Large intestine (tissue), 3 donors: ENCODE results near the gene LPIN3. TPM values are rescaled to one million over a fixed set of nuclear protein-coding genes. Genes with fewer than 3 reads are reported as not detected.

Experiments used
- DNase-seq, 2 donors: peaks; one replicate each; pipeline versions ENCODE4 v3.0.0 to v3.0.0-alpha.2; 2013
- H3K27ac ChIP-seq: one replicate; pipeline ENCODE4 v1.5.1; 2013; ENCODE audit warnings: low read length
- H3K27me3 ChIP-seq: 2 replicates; pipeline ENCODE4 v1.6.1; 2013; ENCODE audit warnings: low read length; ENCODE audit not compliant: control insufficient read depth, insufficient read depth
- H3K36me3 ChIP-seq: 2 replicates; pipeline ENCODE4 v1.6.1; 2013; ENCODE audit warnings: low read length; ENCODE audit not compliant: control insufficient read depth, insufficient read depth
- H3K4me1 ChIP-seq: one replicate; pipeline ENCODE4 v1.6.1; 2013; ENCODE audit warnings: low read length; ENCODE audit not compliant: control insufficient read depth, insufficient read depth
- H3K4me3 ChIP-seq: one replicate; pipeline ENCODE4 v1.5.1; 2013; ENCODE audit warnings: low read length
- H3K9me3 ChIP-seq: one replicate; pipeline ENCODE4 v1.6.1; 2013; ENCODE audit warnings: mild to moderate bottlenecking, low read depth, low read length, moderate library complexity; ENCODE audit not compliant: control insufficient read depth
- whole genome bisulfite sequencing: methylation state at CpG from one replicate; pipeline ENCODE4 v1.1.5; 2013; ENCODE audit warnings: low lambda C conversion rate; ENCODE audit not compliant: insufficient coverage; 5-methylcytosine and 5-hydroxymethylcytosine counted together
- polyA plus RNA-seq: library from polyadenylated mRNA; unstranded; fragments of 120-200 nt; gene quantifications from one replicate; pipeline ENCODE4 v1.2.1, GENCODE V29; 2013

Gene LPIN3
- polyA plus RNA-seq, 1 donor = 54.5 TPM

DNA sequence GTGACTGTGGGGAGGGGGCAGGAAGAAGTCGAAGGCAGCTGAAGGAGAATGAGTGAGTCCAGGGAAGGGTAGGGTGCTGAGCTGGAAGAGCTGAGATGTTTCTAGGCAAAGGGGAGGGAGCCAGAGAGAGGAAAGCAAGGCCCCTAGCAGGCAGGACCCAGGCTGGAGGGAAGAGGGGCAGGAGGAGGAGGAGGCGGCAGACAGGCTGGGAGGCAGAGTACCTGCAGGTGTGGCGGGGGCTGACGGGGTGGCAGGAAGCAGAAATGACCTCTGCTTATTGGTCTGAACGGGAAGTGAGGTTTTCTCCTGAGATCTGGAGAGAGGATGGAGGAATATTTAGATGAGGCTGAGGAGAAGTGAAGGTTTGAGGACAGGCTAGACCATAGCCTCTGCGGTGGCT is 36.7 kb downstream of the LPIN3 start:
- Histone ChIP-seq H3K4me1 (no peaks in the 10 kb centered on the region), H3K9me3 (no peaks in the 10 kb centered on the region), H3K36me3 (no peaks in the 10 kb centered on the region), H3K27ac (no peak overlapping the region), H3K4me3 (no peak overlapping the region), H3K27me3 (peaks cover 5% of the 10 kb centered on the region)
- no CpG with 5 or more reads among the region's 6 CpGs for WGBS
- DNase-seq = no peak

DNA sequence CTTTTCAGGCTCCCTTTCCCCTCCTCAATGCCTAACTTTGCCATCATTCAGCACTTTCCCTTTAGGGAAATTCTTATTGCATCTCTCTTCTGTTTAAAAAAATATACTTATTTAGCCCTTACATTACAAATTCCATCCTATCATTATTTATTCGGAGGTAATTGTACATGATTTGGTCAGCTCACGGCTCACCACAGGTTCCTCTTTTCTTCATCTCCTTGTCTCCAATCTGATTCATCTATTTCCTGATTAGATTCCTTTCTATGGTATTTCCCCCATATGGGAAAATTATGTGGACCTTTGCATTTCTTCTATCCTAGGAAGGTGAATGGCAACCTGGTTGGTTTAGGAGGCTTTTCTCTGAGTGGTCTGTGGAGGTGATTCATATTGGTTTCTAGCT is 38.9 kb downstream of the LPIN3 start:
- Histone ChIP-seq H3K9me3 (no peaks in the 10 kb centered on the region), H3K4me1 (no peaks in the 10 kb centered on the region), H3K27me3 (peaks cover 5% of the 10 kb centered on the region), H3K36me3 (no peaks in the 10 kb centered on the region), H3K27ac (no peak overlapping the region), H3K4me3 (no peak overlapping the region)
- no peak for DNase-seq
- 92% methylated on average over 2 of the region's 2 CpGs for WGBS

DNA sequence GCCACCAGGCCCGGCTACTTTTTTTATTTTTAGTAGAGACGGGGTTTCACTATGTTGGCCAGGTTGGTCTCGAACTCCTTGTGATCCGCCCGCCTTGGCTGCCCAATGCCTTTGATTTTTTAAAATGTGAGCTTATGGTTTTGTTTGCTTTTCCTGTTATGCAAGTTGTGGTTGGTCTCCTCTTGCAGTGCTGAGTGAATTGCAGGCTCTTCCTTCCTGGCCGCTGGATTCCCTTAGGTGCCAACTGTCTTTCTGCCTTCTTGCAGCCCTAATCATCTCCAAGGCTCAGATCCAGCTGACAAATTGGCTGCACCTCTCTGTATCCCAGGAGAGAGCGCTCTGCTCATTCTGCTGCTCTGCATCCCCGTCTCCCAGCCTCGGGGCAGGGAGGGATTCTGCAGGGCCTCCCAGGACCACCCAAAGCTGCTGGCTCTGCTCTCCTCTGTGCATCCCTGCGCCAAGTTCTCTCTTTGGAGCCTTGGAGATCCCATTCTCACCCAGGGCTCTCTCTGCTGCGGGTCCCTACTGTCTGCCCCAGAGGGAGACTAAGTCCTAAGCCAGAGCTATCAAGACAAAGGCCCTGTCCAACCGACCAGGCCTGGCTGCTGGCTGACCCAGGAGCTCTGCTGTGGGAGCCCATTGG is 40.1 kb downstream of the LPIN3 start:
- Histone ChIP-seq H3K9me3 (no peaks in the 10 kb centered on the region), H3K4me3 (no peak overlapping the region), H3K27ac (no peak overlapping the region), H3K4me1 (no peaks in the 10 kb centered on the region), H3K27me3 (peaks cover 5% of the 10 kb centered on the region), H3K36me3 (no peaks in the 10 kb centered on the region)
- no peak for DNase-seq
- no CpG with 5 or more reads among the region's 12 CpGs for WGBS

DNA sequence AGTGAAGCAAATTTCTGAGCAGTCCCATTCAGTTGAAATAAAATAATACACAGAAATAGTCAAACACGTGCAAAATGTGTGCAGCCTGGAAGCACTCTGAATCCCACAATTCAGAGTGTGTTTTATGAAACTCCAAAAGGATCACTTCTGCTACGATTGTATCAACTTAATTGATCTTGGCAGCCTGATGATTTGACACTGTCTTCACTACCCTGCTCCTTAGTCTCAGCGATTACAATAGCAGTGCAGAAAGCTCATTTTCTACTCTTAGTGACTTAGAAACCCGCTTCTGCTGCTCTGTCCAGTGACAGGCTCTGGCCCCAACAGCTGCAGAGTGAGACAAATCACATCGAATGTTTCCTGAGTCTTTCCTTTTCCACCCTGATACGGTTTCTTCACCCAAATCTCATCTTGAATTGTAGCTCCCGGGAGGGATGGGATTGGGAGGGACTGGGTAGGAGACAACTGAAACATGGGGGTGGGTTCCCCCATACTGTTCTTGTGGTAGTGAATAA is 42.2 kb downstream of the LPIN3 start:
- no peak for DNase-seq
- no peaks in the 10 kb centered on the region for H3K27me3 ChIP-seq
- H3K27ac ChIP-seq = no peak overlapping the region
- no peaks in the 10 kb centered on the region for H3K4me1 ChIP-seq
- WGBS = no CpG with 5 or more reads among the region's 7 CpGs
- H3K9me3 ChIP-seq = no peaks in the 10 kb centered on the region
- H3K4me3 ChIP-seq = no peak overlapping the region
- no peaks in the 10 kb centered on the region for H3K36me3 ChIP-seq

DNA sequence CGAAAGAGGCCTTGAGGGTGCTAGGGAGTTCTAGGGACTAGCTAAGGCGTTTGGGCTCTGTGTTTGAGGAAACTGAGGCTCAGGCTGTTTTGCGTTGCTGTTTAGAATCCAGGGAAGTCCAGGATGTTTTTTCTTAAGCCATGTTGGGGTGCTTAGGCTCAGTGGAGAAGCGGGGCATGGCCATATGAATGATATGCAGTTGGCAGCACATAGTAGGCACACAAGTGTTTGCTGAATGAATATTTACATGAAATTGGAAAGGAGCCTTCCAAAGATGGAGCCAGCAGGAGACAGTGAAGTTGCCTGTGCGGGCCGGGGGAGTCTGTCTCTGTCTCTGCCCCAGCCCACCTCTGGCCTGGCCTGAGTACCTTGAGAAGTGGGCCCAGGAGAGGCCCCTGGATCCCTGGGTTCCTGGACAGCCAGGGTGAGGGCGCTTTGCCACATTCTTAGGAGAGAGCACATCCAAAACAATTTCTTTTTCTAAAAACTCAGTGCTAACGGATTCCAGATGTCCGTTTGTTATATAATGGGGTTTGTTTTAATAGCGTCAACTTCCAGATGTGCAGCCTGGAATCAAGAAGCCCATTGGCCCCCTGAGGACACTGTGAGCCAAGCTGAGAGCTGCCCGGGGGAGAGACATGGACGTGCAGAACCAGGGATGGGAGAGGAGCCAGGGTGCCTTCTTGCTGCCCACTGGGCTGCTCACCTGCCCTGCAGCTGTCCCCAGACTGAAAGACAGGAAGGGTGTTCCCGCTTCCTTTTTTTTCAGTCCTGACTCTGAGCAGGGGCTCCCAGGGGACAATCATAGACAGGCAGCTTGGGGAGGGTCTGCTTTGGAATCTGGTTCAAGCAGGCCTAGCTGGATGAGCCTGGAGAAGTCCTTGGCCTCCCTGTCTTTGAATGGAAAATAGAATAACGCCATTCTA is 46.1 kb downstream of the LPIN3 start:
- Histone ChIP-seq H3K4me3 (no peak overlapping the region), H3K27me3 (no peaks in the 10 kb centered on the region), H3K36me3 (no peaks in the 10 kb centered on the region), H3K4me1 (no peaks in the 10 kb centered on the region), H3K9me3 (no peaks in the 10 kb centered on the region), H3K27ac (no peak overlapping the region)
- WGBS = no CpG with 5 or more reads among the region's 14 CpGs
- DNase-seq = no peak

DNA sequence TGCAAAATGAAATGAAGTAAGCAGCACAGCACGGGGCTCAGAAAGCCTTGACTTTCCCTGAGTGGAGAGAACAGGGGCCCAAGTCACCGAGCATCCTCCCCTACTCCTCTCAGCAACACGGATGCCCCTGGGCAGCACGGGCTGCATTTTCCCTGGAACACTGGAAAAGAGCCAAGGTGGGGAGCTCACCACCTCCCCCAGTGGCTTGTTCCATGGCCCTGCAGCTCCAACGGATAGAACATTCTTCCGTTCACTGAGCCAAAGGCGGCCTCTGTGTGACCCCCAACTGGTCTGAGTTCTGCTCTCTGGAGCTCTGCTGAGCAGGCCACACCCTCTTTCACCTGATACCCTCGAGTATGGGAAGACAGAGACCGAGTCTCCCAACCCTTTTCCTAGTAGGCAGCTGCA is 46.8 kb downstream of the LPIN3 start:
- no peak for DNase-seq
- Histone ChIP-seq H3K4me1 (no peaks in the 10 kb centered on the region), H3K27ac (no peak overlapping the region), H3K4me3 (no peak overlapping the region), H3K27me3 (no peaks in the 10 kb centered on the region), H3K9me3 (no peaks in the 10 kb centered on the region), H3K36me3 (no peaks in the 10 kb centered on the region)
- no CpG with 5 or more reads among the region's 9 CpGs for WGBS

DNA sequence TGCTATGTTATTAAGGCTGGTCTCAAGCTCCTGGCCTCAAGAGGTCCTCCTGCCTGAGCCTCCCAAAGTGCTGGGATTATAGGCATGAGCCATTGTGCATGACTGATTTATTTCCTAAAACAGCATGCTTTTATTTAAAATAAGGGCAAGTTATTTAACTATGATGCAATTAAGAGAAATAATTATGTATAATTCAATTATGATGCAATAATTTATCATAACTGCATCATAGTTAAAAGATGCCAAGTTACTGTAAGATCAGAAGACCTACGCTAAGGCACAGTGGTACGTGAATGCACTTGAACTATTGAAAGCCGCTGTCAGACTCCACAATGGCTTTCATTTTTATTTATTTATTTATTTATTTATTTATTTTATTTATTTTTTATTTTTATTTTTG is 50.3 kb downstream of the LPIN3 start:
- Histone ChIP-seq H3K27ac (no peak overlapping the region), H3K4me1 (no peaks in the 10 kb centered on the region), H3K36me3 (no peaks in the 10 kb centered on the region), H3K27me3 (no peaks in the 10 kb centered on the region), H3K9me3 (no peaks in the 10 kb centered on the region), H3K4me3 (no peak overlapping the region)
- 96% methylated on average over 3 of the region's 3 CpGs for WGBS
- DNase-seq = no peak

DNA sequence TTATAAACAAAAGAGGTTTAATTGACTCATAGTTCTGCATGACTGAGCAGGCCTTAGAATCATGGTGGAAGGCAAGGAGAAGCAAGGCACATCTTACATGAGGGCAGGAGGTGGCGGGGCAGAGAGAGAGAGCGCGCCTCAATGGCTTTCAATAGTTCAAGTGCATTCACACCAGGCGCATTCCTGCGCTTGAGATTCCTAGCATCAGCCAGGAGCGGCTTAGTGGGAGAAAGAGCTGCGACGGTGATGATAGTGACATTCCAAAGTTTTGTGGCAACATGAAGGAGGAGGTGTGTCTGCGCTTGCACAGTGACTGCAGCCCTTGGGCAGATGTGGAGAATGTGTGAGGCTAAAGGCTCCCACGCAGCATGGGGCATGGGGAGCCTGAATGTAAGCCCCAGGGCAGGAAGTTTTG is 51.0 kb downstream of the LPIN3 start:
- WGBS = no CpG with 5 or more reads among the region's 10 CpGs
- Histone ChIP-seq H3K27ac (no peak overlapping the region), H3K4me3 (no peak overlapping the region), H3K27me3 (peaks cover 2% of the 10 kb centered on the region), H3K9me3 (no peaks in the 10 kb centered on the region), H3K36me3 (no peaks in the 10 kb centered on the region), H3K4me1 (no peaks in the 10 kb centered on the region)
- DNase-seq = no peak

DNA sequence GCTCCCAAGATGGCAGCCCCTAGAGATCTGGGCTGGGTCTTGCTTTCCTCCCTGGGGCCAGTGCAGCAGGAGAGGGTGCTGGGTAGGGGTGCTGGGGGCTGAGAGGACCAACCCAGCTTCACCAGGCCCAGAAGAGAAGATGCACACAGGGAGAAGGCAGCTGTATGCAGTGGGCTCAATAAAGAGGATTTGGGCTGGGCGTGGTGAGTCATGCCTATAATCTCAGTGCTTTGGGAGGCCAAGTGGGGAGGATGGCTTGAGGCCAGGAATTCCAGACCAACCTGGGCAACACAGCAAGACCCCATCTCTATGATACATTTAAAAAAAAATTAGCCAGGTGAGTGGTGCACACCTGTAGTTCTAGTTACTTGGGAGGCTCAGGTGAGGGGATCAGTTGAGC is 51.7 kb downstream of the LPIN3 start:
- Histone ChIP-seq H3K36me3 (no peaks in the 10 kb centered on the region), H3K4me3 (no peak overlapping the region), H3K4me1 (no peaks in the 10 kb centered on the region), H3K9me3 (no peaks in the 10 kb centered on the region), H3K27me3 (peaks cover 2% of the 10 kb centered on the region), H3K27ac (no peak overlapping the region)
- DNase-seq = no peak
- WGBS = no CpG with 5 or more reads among the region's 1 CpG

DNA sequence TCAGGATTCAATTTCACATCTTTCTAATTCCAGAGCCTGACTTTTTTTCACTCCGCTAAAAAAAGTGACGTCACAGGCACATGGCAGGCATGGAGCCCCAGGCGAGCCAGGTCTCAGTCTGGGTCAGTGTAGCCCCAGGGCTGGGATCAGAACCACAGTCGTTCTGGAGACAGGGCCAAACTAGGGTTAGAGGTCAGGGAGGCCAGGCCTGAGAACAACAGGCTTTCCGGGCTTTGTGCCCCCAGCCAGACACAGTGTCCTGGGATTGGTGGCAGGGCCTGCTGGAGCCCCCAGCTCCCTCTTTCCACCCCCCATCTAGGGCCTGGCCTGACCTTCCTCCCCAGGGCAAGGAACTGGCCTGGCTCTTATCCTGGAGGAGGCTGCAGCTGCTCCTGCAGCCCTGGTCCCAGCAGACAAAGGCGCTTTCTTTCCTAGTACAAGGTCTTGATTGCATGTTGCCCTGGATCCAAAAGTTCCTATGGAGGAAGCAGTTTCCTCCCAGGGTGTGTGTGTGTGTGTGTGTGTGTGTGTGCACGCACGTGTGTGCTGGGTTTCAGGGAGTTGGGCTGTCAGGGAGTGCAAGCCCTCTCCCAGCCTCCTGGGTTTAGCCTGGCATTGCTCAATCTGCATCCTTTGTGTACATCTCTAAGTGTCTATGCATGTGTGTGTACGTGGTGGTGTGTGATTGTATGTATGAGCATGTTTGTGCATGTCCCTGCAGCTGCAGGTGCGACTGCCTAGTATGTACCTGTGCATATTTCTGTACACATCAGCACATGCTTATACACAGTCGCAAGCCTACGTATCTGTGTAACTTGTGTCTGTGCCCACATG is 52.5 kb downstream of the LPIN3 start:
- no peak overlapping the region for H3K27ac ChIP-seq
- no CpG with 5 or more reads among the region's 12 CpGs for WGBS
- no peak for DNase-seq

More for the DNA sequence above, 52.5 kb downstream of the LPIN3 start:
- Histone ChIP-seq H3K36me3 (no peaks in the 10 kb centered on the region), H3K9me3 (no peaks in the 10 kb centered on the region), H3K4me3 (no peak overlapping the region), H3K27me3 (peaks cover 2% of the 10 kb centered on the region), H3K4me1 (no peaks in the 10 kb centered on the region)
